GM19238 (cell line): ENCODE measurements around the gene NSA2.

Experiments
- DNase-seq: peaks from one replicate; pipeline ENCODE4 v3.0.0; 2011; ENCODE audit warnings: low spot score; ENCODE audit not compliant: insufficient read length

Gene NSA2

GRCh38 chr5:74816875-74817274, 49.8 kb downstream of the NSA2 start:
- DNase-seq = no peak

DNA sequence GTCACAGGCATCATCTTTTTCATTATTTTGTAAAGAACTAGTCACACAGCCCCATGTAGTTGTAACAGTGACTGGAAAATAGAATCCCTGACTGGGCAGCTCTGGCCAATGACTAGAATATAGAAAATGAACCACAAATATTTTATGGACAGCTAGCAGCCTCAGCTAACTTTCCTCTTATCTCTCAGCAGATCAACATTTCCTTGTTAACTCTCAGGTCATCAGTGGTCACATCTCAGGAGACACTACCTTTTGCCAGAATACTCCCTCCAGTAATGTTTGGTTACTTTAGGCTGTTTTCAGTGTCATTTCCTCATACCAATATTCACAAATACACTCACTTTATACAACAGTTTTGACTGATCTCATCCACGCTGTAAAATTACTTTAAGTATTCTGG, 55.2 kb downstream of the NSA2 start:
- no peak for DNase-seq

GRCh38 chr5:74829413-74829812, 62.4 kb downstream of the NSA2 start:
- no peak for DNase-seq
